22Rv1 (cell line): ENCODE results near the gene DEUP1.

ENCODE experiments used
- H3K27ac ChIP-seq: fragments of 450-650 bp; 2 replicates; pipeline ENCODE4 v1.5.1; 2017
- ZFX ChIP-seq: fragments of 450-650 bp; IDR thresholded peaks from 2 replicates; pipeline ENCODE4 v1.6.1; 2017; ENCODE audit warnings: antibody characterized with exemption, borderline replicate concordance
- TF ChIP-seq, protein P1 (sequence below): fragments of 450-650 bp; IDR thresholded peaks from 2 replicates; pipeline ENCODE4 v1.5.1; 2017; ENCODE audit warnings: mild to moderate bottlenecking

The DEUP1 gene

DNA sequence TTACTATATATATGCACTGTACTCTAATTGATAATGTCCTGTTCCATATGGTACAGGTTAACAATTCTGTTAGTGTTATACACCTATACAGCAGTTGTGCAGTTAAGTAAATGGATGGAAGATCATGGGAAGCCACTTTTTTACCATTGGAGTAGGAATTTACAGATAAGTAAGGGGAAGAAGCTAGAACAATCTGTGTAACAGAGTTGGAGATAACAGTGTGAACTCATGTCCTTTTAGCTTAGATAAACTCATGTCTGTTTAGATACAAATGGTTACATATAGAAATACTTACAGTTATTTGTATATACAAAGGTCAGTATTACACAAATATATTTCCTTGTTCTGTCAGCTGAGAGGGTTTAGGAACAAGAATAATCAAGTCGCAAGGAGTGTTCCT is 6.8 kb upstream of the DEUP1 start:
- no peak overlapping the region for H3K27ac ChIP-seq
- TF ChIP-seq, protein P1, sequence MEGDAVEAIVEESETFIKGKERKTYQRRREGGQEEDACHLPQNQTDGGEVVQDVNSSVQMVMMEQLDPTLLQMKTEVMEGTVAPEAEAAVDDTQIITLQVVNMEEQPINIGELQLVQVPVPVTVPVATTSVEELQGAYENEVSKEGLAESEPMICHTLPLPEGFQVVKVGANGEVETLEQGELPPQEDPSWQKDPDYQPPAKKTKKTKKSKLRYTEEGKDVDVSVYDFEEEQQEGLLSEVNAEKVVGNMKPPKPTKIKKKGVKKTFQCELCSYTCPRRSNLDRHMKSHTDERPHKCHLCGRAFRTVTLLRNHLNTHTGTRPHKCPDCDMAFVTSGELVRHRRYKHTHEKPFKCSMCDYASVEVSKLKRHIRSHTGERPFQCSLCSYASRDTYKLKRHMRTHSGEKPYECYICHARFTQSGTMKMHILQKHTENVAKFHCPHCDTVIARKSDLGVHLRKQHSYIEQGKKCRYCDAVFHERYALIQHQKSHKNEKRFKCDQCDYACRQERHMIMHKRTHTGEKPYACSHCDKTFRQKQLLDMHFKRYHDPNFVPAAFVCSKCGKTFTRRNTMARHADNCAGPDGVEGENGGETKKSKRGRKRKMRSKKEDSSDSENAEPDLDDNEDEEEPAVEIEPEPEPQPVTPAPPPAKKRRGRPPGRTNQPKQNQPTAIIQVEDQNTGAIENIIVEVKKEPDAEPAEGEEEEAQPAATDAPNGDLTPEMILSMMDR: no peak
- no peak for TF ChIP-seq ZFX

DNA sequence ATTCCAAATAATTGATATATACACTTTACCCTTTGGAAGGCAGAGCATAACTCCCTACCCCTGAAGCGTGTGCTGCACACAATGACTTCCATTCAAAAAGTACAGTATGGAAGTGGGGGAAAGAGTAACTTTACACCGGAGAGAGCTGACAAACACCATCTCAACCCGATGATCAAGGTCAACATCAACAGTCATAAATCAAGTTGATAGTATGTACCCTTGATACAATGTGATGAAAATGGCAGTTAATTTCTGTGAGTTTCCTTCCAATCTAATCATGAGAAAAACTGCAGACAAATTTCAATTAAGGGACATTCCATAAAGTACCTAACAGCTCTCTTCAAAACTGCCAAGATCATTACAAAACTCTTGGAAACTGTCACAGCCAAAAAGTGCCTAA is 6.0 kb upstream of the DEUP1 start:
- no peak overlapping the region for H3K27ac ChIP-seq
- TF ChIP-seq, protein P1: no peak
- TF ChIP-seq ZFX: no peak

DNA sequence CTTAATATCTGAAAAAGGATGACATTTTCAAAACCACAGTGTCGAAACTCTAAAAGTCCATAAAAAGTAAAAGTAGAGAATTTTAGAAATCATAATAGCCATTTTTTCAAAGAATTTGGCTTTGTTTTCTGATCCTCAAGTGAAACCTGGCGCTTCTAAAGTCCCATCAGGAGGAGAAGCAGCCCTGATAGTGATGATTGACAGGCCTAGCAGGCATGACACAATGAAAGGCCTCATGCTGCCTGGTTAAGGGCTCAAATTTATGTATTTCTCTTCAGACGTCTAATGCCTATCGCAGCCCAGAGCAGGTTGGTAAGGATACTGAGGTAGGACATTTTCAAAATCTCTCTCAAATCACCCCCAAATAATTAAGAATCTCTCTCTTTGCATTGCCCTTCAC is 3.9 kb upstream of the DEUP1 start:
- no peak overlapping the region for H3K27ac ChIP-seq
- TF ChIP-seq, protein P1: no peak
- TF ChIP-seq ZFX: no peak

DNA sequence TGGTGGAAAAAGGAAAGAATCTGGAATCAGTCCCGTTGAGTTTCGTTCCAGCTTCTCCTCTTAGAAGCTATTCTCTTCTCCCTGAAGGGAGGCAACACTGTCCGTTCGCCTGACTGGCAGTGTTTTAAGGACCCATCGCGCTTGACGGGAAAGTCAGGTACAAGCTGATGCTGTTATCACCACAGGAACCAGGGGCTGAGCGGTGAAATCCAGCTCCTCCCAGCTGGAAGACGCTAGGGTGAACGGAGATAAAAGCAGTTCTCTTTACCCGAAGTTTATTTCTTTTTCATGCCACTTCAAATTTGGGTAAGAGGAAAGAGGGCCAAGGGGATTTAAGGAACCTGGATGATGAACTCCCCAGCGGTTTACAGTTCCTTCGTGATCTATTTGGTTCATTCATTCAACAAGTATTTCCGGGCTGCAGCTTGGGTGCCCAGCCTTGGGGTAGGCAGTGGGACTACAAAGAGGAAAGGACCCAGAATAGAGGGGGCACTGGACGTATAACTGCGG is 551 bp upstream of the DEUP1 start:
- no peak overlapping the region for H3K27ac ChIP-seq
- no peak for TF ChIP-seq ZFX
- TF ChIP-seq, protein P1: no peak

DNA sequence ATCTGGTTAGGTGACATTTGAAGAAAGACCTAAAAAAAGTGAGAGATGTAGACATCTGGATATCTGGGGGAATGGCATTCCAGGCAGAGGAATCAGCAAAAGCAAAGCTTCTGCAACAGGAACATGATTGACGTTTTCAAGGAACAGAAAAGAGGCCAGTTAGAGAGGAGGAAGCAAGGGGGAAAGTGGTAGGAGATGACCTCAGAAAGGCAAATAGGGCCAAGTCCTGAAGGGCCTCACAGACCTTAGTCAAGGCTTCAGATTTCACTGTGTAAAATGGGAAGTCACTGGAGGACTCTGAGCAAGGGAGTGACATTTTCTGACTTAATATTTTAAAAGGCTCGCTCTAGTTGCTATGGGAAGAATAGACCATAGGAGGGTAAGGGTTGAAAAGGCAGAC is 9.7 kb downstream of the DEUP1 start:
- no peak overlapping the region for H3K27ac ChIP-seq
- no peak for TF ChIP-seq ZFX
- TF ChIP-seq, protein P1: no peak

DNA sequence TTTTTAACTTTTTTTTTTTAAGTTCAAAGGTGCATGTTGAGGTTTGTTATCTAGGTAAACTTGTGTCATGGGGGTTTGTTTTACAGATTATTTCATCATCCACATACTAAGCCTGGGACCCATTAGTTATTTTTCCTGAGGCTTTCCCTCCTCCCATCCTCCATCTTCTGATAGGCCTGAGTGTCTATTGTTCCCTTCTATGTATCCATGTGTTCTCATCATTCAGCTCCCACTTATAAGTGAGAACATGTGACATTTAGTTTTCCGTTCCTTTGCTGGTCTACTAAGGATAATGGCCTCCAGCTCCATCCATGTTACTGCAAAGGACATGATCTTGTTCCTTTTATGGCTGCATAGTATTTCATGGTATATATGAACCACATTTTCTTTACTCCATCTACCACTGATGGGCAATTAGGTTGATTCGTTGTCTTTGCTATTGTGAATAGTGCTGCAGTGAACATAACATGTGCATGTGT is 14.4 kb downstream of the DEUP1 start:
- TF ChIP-seq, protein P1: no peak
- no peak for TF ChIP-seq ZFX
- peak overlapping the region; percentile 72 for H3K27ac ChIP-seq

DNA sequence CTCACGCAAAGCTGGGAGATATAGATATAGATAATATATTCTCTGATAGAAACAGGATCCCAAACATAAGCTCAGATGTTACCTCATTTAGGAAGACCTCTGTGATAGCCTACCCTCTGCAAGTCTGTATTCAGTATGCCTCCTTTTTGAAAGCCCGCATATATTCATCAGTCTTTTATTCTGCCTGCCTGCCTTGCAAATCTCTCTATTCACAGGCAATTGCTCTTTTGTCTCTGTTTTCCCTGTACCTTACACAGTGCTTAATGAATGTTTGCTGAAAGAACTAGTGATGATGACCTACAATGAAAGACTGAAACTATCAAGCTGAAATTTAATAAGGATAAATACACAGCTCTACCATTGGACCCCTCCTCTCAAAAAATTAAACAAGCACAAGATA is 18.4 kb downstream of the DEUP1 start:
- TF ChIP-seq, protein P1: no peak
- no peak for TF ChIP-seq ZFX
- H3K27ac ChIP-seq: no peak overlapping the region
